HG03097 (cell line): ENCODE results near the gene CCL23.
"Not testable (repeated sequence)": the region's sequence is repeated elsewhere in the genome, so short reads cannot be mapped to it uniquely, and the experiment has no call there.

Experiments used
- ATAC-seq: cut with Tn5 transposase; IDR thresholded peaks from one replicate; pipeline ENCODE4 v1.9.1; 2021; ENCODE audit not compliant: unreplicated experiment, low FRiP score

Gene CCL23

GRCh38 chr17:36008998-36009665 lies 8.6 kb downstream of the CCL23 start:
- ATAC-seq, result no peak

GRCh38 chr17:36004594-36005108 lies 13.1 kb downstream of the CCL23 start:
- no peak for ATAC-seq

GRCh38 chr17:36002631-36003030 lies 15.1 kb downstream of the CCL23 start:
- ATAC-seq, result no peak

- no peak for ATAC-seq
Observed at GRCh38 chr17:36001862-36002603, 15.7 kb downstream of the CCL23 start.

GRCh38 chr17:36001110-36001771 lies 16.5 kb downstream of the CCL23 start, which contains the start of gene CCL15:
Gene CCL15 (minus strand): TSS chr17:36001553. CDS start chr17:36001492, 61 bp downstream.
- ATAC-seq, result no peak

GRCh38 chr17:36000732-36001109 lies 17.1 kb downstream of the CCL23 start:
- no peak for ATAC-seq

- no peak for ATAC-seq
Observed at GRCh38 chr17:35998756-35999155, 19.0 kb downstream of the CCL23 start.

GRCh38 chr17:35998018-35998545 lies 19.7 kb downstream of the CCL23 start:
- no peak for ATAC-seq

- not testable (repeated sequence) for ATAC-seq
Observed at GRCh38 chr17:35995346-35995745, 22.4 kb downstream of the CCL23 start.

GRCh38 chr17:35991075-35991474 lies 26.7 kb downstream of the CCL23 start:
- no peak for ATAC-seq

GRCh38 chr17:35988164-35988563 lies 29.6 kb downstream of the CCL23 start:
- ATAC-seq, result no peak

- no peak for ATAC-seq
Observed at GRCh38 chr17:35986643-35987042, 31.1 kb downstream of the CCL23 start, which contains the start of gene CCL14. Gene CCL14 (minus strand): TSS chr17:35986729. CDS start chr17:35986649, 80 bp downstream.

GRCh38 chr17:35984140-35984539 lies 33.6 kb downstream of the CCL23 start:
- ATAC-seq, result no peak

- no peak for ATAC-seq
Observed at GRCh38 chr17:35982409-35983191, 35.2 kb downstream of the CCL23 start.

GRCh38 chr17:35981908-35982330 lies 35.9 kb downstream of the CCL23 start:
- no peak for ATAC-seq

GRCh38 chr17:35981246-35981645 lies 36.5 kb downstream of the CCL23 start, which contains the start of gene CCL16:
Gene CCL16 (minus strand): TSS chr17:35981497. CDS start chr17:35981420, 77 bp downstream.
- no peak for ATAC-seq

- ATAC-seq, result no peak
Observed at GRCh38 chr17:35978346-35978745, 39.4 kb downstream of the CCL23 start.

GRCh38 chr17:35977509-35977908 lies 40.3 kb downstream of the CCL23 start:
- ATAC-seq, result no peak

- no peak for ATAC-seq
Observed at GRCh38 chr17:35973333-35974260, 44.2 kb downstream of the CCL23 start.
